HG02623 (cell line): ENCODE data around the gene TTC23.
"Not testable (repeated sequence)": the region's sequence is repeated elsewhere in the genome, so short reads cannot be mapped to it uniquely, and the experiment has no call there.

Source experiments
- ATAC-seq: cut with Tn5 transposase; IDR thresholded peaks from one replicate; pipeline ENCODE4 v1.9.1; 2021; ENCODE audit warnings: moderate library complexity; ENCODE audit not compliant: unreplicated experiment

The TTC23 gene

DNA sequence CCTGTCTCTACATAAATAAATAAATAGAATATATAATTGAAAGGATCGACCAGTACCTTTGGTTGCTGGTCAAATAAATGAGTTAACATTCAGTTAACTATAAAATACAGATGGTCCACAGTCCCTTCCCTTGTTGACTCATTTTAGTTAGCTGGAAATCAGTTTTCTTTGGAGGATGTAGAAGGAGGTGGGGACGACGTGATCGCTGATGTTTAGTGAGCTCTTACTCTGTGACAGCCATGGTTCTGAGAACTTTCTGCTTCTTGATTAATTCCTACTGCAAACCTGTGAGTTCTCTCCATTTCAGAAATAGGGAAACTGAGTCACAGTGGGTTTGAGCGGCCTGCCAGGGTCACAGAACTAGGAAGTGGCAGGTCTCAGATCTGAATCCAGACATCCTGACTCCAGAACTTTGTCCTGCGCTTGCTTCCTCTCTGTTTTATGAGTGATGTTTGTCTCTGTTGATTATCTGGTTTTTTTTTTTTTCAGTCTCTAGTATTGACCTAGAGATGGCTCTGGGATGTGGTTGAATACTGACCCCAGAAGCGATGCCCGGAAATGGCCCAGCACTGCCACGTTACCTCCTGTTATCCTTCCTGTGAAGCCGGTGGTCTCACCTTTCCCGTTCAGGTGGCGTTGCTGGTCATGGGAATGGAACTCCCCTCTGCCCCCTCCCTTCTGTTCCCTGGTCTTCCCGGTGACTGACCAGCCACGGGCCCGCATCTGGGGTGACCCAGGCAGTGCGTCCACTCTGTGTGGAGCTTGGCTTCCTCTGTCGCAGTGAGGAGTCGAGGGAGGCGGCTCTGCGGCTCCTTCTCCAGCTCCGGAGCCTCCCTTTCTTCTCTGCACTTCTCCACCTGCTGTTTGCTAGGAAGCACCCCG is 126.3 kb downstream of the TTC23 start:
- no peak for ATAC-seq

DNA sequence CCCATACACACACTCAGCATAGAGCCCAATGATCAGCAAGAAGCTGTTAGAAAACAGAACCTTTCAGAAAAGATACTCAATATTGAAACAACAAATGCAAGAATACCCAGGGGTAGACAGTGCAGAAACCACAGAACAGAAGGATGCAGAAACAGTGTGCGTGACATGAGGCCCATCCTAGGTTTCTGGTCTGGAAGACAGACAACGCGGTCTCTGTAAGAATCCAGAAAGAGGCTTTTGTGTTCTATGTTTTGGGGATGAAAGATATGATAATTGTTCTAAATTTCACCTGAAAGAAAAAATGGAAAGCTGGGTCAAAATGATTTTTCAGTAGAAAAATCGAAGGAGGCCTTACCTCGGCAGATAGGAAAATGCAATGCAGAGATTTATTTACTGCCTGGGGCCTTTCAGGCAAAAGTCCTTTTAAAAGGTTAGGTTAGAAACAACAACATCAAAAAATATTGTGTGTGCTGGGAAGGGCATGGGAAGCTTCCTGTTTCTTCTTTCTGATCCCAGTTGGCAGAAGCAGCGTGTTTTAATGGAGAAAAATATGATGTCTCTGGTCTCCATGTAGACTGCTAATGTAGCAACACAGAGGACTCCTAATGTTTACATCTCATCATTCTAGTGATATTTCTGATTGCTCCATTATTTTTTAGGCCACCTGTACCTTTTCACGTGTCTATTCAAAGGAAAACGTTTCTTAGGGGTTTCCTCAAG is 127.5 kb downstream of the TTC23 start:
- ATAC-seq = no peak

DNA sequence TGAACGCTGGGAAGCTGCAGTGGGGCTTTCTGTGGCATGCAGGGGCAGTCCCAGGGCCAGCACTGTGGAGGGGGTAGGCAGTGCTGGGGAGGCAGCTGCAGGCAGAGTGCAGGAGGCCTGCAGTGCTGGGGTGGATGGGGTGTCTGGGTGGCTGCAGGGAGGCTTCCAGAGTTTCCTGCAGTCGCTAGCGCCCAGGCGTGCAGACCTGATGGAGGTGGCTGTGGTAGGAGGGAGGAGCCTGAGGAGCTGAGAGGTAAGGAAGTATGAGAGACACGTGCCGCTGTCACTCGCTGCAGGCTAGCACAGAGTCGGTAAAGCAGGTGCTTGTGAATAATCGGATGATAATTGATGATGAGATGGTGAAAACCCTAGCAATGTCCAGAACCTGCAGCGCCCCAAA is 128.2 kb downstream of the TTC23 start:
- no peak for ATAC-seq

DNA sequence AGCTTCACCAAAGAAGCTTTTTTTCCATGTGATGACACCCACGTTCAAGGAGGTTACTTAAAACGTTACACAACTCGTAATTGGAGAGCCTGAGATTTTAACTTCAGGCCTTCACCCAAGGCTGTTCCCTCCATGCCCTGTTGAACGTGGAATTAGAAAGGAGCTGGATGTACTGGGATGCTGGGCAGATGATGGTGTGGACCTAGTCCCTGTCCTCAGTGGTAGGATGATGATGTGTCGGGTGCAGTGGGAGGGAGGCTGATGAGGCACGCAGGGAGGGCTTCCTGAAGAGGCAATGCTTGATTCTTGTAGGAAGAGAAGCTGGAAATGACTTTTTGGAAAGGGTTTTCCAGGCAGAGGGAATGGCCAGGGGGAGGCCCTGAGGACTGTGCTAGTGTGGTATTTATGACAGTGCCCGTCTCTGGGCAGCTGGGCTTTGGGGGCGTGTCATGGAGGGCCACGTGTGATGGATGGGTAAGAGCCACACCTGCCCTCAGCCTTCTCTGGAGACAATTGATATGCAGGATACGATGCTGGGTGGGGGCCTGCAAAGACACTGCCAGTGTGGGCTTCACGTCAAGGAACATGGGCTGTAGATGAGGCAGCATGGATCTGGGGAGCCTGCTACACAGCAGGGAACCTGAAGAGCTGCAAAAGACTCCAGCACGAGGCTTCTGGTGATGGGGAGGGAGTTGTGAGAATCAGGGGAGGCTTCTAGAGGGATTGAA is 129.2 kb downstream of the TTC23 start:
- ATAC-seq = no peak

DNA sequence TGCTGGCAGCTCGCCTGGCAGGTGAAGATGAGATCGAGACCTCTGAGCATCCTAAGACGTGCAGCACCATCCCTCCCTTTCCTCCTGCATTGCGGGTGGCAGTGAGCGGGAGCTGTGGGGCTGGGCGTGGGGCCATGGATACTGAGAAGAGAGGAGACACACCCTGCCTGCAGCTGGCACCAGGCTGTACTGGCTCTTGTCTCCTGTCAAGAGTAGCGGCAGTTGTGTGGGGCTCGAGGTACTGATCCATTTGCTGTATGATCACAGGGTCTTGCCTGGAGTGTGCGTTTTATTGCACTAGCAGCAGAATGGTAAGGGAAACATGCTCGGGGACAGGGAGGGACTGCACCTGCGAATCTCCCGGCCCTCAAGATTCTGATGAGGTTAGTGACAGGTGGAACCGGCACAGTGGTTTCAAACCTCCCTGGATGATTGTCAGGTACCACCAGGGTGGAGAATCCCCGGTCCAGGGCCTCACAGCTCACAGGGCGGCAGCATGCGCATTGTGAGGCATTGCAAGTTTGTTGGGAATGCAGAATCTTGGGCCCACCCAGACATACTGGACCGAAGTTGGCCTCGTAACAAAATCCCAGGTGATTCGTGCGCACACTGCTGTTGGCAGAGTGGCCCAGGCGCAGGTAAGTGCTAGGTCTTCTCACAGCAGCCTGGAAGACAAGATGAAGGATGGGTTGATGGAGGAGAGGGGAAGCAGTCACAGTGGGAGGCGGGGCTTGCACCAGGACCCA is 130.4 kb downstream of the TTC23 start:
- no peak for ATAC-seq

DNA sequence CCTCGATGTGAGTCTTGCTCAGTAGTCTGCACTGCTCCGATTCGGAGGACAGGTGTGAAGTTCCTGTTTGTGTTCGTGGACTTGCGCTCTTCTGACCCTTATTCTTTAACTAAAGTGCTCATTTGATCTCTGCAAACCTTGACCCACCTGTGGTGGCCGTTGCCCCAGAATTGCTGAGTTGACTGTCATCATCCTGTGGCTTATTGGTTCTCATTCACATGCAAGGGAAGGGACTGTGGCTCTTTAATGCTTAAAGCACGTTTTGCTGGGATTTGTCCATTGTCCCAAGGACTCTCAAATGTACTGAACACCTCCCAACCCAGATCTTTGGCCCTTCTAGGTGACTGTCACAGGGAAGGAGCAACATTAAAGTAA is 131.1 kb downstream of the TTC23 start:
- ATAC-seq = no peak

DNA sequence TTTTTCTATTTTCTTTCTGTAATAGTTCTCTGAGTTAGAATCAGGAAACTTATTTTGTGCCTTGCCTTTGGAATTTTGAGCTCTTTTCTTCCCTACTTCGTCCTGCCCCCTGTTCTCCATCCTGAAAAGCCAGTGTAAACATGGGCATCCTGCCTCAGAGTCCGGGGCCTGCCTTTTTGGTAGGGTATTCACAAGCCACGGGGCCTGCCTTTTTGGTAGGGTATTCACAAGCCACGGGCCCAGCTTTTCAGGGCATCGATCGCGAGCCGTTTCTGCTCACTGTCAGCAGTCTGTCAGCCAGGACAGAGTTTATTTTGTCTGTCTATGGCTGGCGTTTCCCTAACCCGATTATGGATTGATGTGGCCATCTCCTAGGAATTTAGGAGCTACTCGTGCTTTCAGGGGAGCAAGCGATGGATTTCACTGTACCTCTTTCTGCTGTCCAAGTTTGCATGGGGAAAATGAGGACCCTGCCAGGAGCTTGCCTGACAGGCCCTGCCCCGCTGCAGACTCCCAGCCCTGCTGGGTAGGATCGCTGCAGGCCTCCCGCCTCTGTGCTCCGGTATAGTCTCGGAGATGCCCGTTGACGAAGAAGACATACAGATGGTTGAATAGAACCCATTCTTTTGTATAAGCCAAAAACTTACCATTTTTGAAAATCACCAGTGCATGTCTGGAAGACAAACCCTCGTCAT is 131.7 kb downstream of the TTC23 start:
- no peak for ATAC-seq

DNA sequence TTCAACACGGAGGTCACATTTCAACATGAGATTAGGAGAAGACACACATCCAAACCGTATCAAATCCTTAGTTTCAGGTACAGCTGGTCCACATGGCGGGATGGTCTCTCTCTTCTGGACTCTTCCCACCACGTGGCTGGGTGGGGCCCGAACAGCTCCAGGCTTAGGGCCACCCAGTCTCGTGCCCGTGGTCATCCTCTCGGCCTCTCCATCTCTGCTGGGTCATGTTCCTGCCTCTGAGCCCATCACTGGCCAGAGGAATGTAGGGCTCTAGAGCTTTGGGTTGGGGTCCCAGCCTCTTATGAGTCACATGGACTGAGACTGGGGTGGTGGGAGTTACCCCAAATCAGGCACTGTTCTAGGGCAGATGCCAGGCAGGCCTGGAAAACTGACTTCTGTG is 132.3 kb downstream of the TTC23 start:
- no peak for ATAC-seq

DNA sequence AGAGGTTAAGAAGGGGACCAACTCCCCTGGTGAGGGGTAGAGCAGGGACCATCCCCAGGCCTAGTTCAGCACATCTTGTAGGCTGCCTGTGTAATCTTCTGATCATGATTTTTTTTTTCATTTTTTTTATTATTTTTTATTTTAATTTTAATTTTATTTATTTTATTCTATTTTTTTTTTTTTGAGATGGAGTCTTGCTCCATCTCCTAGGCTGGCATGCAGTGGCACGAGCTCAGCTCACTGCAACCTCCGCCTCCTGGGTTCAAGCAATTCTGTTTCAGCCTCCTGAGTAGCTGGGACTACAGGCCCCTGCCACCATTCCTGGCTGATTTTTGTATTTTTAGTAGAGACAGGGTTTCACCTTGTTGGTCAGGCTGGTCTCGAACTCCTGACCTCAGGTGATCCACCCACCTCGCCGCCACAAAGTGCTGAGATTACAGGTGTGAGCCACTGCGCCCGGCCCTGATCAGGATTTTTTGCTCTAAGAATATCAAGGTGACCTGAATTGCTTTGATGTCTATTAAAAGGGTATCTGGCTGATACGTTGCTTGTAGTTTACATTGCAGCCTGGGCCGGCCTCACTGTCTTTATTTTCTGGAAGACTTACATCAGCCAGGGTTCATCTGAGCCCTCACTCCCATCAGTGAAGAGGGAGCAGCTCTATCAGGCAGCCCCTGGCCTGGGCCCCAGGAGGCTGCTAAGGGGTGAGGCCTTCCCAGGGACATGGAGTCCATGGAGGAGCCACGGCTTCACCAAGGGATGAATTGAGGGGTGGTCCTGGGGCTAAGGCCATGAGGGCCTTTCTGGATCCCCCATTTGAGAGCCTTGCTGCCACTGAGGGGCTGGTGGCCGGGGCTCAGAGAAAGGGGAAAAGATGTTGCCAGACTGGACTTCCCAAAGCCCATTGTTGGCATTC is 133.8 kb downstream of the TTC23 start:
- no peak for ATAC-seq

DNA sequence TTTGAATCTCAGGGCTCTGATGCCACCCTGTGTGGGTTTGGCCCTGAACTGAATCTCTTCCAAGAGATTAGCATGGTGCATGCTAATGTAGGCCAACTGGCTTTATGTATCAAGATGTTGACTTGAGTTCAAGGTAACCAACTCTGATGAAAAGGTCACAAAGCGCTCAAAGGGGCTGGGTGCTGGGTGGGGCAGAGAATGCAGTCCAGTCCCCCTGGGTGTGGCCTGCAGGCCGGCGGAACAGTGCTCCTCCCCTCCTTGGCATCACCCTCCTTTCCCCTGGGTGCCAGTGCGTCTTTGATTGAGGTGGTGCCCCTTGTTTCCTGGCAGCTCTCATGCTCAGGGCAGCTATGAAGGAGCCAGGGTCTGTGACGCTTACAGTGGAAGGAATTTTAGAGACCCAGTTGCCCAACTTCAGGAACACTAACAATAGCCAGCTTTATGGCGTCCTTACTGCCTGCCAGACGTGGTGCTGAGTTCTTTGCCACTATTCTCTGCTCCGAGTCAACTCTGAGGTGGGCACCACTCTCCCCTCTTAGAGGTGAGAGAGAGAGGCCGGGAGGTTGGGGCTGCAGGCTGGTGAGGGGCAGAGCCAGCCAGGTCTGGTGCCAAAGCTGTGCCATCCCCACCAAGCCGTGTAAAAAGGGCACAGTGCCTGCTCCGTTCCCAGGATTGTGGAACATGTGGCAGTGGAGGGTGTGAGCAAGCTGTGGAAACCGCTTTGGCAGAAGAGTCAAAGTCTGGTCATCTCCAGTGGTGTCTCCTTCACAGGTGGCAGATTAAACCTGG is 134.7 kb downstream of the TTC23 start:
- ATAC-seq = no peak

DNA sequence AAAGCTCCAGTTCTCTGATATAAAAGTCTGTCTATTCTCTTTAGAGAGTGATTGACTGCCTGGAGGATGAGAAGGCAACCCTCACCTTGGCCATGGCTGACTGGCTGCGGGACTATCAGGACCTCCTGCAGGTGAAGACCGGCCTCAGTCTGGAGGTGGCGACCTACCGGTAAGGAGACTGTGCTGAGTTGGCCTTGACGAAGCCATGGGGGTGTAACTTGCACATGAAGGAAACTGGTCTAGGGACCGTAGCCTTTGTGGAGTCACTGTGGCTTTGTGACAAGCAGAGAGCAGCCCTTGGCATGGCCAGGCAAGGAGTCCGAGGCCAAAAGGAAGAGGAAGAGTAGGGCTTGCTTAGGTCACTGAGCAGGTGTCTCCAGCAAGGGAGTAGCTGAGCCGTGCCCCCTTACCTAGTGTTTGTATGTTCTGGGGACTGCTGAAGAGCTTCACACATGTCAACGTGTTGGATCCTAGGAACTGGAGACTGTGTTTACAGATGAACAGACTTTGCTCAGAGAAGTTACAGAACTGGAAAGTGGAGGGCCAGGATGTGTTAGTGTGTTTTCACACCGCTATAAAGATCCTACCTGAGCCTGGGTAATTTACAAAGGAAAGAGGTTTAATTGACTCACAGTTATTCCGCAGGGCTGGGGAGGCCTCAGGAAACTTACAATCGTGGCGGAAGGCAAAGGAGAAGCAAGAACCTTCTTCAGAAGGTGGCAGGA is 135.7 kb downstream of the TTC23 start:
- no peak for ATAC-seq

DNA sequence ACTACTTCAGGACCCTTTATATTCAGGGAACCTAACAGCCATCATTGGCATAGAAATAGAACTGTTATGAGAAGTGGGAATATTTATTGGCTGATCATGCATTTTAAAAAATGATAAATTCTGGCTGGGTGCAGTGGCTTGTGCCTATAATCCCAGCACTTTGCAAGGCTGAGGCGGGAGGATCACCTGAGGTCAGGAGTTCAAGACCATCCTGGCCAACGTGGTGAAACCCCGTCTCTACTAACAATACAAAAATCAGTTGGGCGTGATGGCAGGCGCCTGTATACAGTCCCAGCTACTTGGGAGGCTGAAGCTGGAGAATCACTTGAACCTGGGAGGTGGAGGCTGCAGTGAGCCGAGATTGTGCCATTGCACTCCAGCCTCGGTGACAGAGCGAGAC is 137.7 kb downstream of the TTC23 start:
- ATAC-seq = not testable (repeated sequence)

DNA sequence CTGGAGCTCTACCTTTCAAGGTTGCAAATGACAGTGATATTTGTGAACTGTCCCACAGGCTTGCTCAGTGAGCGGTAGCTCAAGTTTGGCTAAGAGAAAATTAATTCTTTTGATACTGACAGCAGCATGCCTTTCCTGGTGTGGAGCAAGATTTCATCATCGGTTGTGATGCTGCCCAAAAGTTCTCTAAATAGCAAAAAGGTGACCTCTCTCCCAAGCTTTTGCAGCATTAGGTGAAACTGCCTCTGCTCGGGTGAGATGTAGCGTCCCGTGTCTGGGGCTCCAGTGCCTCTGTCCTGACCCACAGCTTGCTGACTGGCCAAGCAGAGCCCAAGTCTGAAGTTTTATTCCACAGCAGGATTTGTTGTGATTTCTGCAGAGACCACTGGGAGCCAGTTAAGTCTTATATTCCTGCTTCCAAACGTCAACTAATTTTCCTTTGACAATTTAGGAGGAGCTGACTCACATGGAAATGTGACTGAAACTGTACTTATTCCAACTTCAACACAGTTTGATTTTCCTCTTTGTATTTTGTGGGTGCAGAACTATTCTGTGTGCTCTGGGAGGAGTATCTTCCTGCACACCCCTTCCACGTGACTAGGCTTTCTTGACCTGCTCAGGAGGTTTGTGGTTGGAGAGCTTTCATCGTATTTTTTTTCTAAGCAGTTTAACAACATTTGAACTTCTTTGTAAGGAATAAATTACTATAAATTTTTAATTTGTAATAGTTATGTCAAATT is 138.6 kb downstream of the TTC23 start:
- no peak for ATAC-seq

DNA sequence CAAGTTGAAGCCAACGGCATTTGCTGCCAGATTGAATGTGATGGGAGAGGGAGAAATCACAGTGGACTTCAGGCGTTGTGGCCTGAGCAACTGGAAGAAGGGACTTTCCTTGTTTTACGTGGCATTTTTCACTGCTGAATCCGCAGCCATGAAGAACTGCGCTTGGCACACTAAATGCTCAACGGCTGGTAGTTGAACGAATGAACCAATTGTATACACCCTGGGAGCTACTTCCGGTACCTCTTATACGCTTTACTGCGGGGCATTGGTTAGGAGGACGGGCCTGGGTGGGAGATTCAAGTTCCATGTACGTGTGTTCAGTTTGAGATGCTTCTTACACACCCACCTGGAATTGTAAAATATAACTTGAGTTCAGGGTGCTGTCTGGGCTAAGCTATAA is 139.3 kb downstream of the TTC23 start:
- ATAC-seq = no peak

DNA sequence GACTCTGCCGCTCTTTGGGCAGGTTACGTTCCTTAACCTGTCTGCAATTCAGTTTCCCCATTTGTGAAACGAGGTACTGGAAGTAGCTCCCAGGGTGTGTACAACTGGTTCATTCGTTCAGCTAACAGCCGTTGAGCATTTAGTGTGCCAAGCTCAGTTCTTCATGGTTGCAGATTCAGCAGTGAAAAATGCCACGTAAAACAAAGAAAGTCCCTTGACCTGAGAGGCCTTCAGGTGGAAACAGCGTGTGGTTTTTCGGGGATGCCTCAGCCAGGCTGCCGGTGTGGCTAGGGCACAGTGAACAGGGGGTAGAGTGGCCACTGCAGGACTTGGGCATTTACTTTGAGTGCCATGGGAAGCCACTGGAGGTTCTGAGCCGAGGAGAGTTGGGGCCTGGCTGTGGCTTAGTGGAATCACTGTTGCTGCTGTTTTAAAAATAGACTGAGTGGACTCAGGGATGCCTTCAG is 139.8 kb downstream of the TTC23 start:
- ATAC-seq = no peak

DNA sequence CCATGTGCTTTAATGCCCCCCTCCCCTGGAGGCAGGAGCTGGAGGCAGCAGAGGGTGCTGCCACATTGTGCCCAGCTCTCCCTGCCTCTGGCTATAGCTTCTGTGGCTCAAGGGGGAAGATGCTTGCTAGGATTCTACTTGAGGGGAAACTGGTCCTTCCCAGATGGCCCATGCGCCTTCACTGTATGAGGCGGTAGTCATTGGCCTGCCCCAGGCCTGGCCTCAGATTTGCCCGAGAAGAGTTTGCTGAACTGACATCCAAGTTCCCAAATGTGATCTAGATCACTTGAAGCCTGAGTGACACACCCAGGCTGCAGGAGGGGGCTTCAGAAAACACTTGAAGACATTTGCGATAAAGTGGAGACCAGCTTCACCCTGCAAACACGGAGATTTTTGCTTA is 140.4 kb downstream of the TTC23 start:
- ATAC-seq = no peak
